GM23338 (cell line): ENCODE data around the gene RNF130. TPM values are rescaled to one million over a fixed set of nuclear protein-coding genes. Genes with fewer than 3 reads are reported as not detected.

Experiments used
- ATAC-seq: fragments of 200-7000 bp; cut with Tn5 transposase; 3 replicates; pipeline ENCODE4 v1.9.1; 2020
- DNase-seq: peaks from one replicate; pipeline ENCODE4 v3.0.0-alpha.2; 2015; ENCODE audit warnings: low spot score
- H2AFZ ChIP-seq: fragments of 200-600 bp; sonication (generic); 2 replicates; pipeline ENCODE4 v1.8.0; 2016; ENCODE audit warnings: antibody characterized with exemption, mild to moderate bottlenecking, moderate library complexity
- H3F3A ChIP-seq: fragments of 200-600 bp; sonication (generic); replicated peaks from 2 replicates; pipeline ENCODE4 v1.8.0; 2017; ENCODE audit warnings: antibody characterized with exemption, mixed run types, low read depth
- H3K27ac ChIP-seq: fragments of 200-600 bp; sonication (generic); 2 replicates; pipeline ENCODE4 v1.6.1; 2016; ENCODE audit warnings: low read depth
- H3K27me3 ChIP-seq: fragments of 200-600 bp; sonication (generic); 2 replicates; pipeline ENCODE4 v1.8.0; 2016; ENCODE audit warnings: mild to moderate bottlenecking, mixed run types, moderate library complexity; ENCODE audit not compliant: insufficient read depth
- H3K36me3 ChIP-seq: fragments of 200-600 bp; sonication (generic); 2 replicates; pipeline ENCODE4 v1.8.0; 2016; ENCODE audit warnings: mild to moderate bottlenecking; ENCODE audit not compliant: insufficient read depth
- H3K4me1 ChIP-seq: fragments of 200-600 bp; sonication (generic); 2 replicates; pipeline ENCODE4 v1.8.0; 2016; ENCODE audit warnings: mild to moderate bottlenecking, moderate library complexity; ENCODE audit not compliant: insufficient read depth
- H3K4me2 ChIP-seq: fragments of 200-600 bp; sonication (generic); 2 replicates; pipeline ENCODE4 v1.7.1; 2017; ENCODE audit warnings: mixed run types
- H3K4me3 ChIP-seq: fragments of 200-600 bp; sonication (generic); 2 replicates; pipeline ENCODE4 v1.6.1; 2016; ENCODE audit warnings: mixed run types
- H3K79me2 ChIP-seq: fragments of 200-600 bp; sonication (generic); replicated peaks from 2 replicates; pipeline ENCODE4 v1.8.0; 2017; ENCODE audit warnings: mild to moderate bottlenecking; ENCODE audit not compliant: insufficient read depth
- H3K9me2 ChIP-seq: fragments of 200-600 bp; sonication (generic); 2 replicates; pipeline ENCODE4 v1.8.0; 2017; ENCODE audit not compliant: insufficient read depth
- H4K20me1 ChIP-seq: fragments of 200-600 bp; sonication (generic); replicated peaks from 2 replicates; pipeline ENCODE4 v1.8.0; 2017; ENCODE audit warnings: mild to moderate bottlenecking; ENCODE audit not compliant: insufficient read depth
- H3K27ac Mint-ChIP-seq: 2 replicates; pipeline ENCODE4 v1.8.0; 2020; ENCODE audit warnings: inconsistent platforms, mild to moderate bottlenecking, moderate library complexity, mixed read lengths
- H3K27me3 Mint-ChIP-seq: 3 replicates; pipeline ENCODE4 v1.8.0; 2022; ENCODE audit warnings: low read depth, mild to moderate bottlenecking, moderate library complexity, mixed read lengths, inconsistent platforms; ENCODE audit not compliant: insufficient read depth, poor library complexity
- H3K36me3 Mint-ChIP-seq: 3 replicates; pipeline ENCODE4 v1.8.0; 2021; ENCODE audit warnings: low read depth, mild to moderate bottlenecking, inconsistent platforms, moderate library complexity, mixed read lengths
- H3K4me1 Mint-ChIP-seq: 3 replicates; pipeline ENCODE4 v1.8.0; 2020; ENCODE audit warnings: mild to moderate bottlenecking, inconsistent platforms, mixed read lengths
- H3K4me3 Mint-ChIP-seq: 3 replicates; pipeline ENCODE4 v1.8.0; 2021; ENCODE audit warnings: moderate library complexity, mild to moderate bottlenecking, inconsistent platforms, mixed read lengths
- H3K9me3 Mint-ChIP-seq: 3 replicates; pipeline ENCODE4 v1.8.0; 2020; ENCODE audit warnings: moderate library complexity, mild to moderate bottlenecking, inconsistent platforms, mixed read lengths
- CREB1 ChIP-seq: fragments of 250-450 bp; sonication (Bioruptor Pico); IDR thresholded peaks from 2 replicates; pipeline ENCODE4 v1.5.0; 2020; ENCODE audit warnings: low read depth, mild to moderate bottlenecking, moderate library complexity
- JUNB ChIP-seq: IDR thresholded peaks from one replicate; pipeline ENCODE4 v1.6.1; 2016; ENCODE audit warnings: antibody characterized with exemption; ENCODE audit not compliant: unreplicated experiment
- NANOG ChIP-seq: IDR thresholded peaks from 2 replicates; pipeline ENCODE4 v1.6.1; 2016; ENCODE audit warnings: antibody characterized with exemption, borderline replicate concordance
- POLR2AphosphoS5 ChIP-seq: IDR thresholded peaks from 2 replicates; pipeline ENCODE4 v1.6.1; 2016; ENCODE audit warnings: antibody characterized with exemption, low read depth
- STAT1 ChIP-seq: IDR thresholded peaks from one replicate; pipeline ENCODE4 v1.6.1; 2016; ENCODE audit warnings: antibody characterized with exemption; ENCODE audit not compliant: unreplicated experiment
- ZNF331 ChIP-seq: fragments of 250-450 bp; sonication (Bioruptor Pico); IDR thresholded peaks from 2 replicates; pipeline ENCODE4 v1.5.0; 2020; ENCODE audit warnings: low read depth, mild to moderate bottlenecking, moderate library complexity
- polyA plus RNA-seq: library from polyadenylated mRNA; unstranded; fragments of >200 nt; fragmentation: Nextera tagmentation; extraction: Ambion mirVana; gene quantifications from 2 replicates; pipeline ENCODE4 v1.2.1, GENCODE V29; 2016
- total RNA-seq: library from RNA; depleted of rRNA; stranded (reverse); fragments of >200 nt; shearing (Covaris generic); gene quantifications from 2 replicates; pipeline ENCODE4 v1.2.3, GENCODE V29; 2014
- TF ChIP-seq, protein P1 (sequence below): IDR thresholded peaks from one replicate; pipeline ENCODE4 v1.6.1; 2018; ENCODE audit warnings: antibody characterized with exemption; ENCODE audit not compliant: unreplicated experiment
- TF ChIP-seq, protein P2 (sequence below): IDR thresholded peaks from 2 replicates; pipeline ENCODE4 v1.6.1; 2016; ENCODE audit warnings: antibody characterized with exemption
- TF ChIP-seq, protein P3 (sequence below): fragments of 250-450 bp; sonication (Bioruptor Pico); IDR thresholded peaks from 2 replicates; pipeline ENCODE4 v1.5.0; 2020; ENCODE audit warnings: mild to moderate bottlenecking, moderate library complexity

Gene RNF130
- total and polyA plus RNA-seq, 2 experiments from 2014 or later = 60.1 to 97.3 TPM

- TF ChIP-seq NANOG (no peak), STAT1 (no peak), POLR2AphosphoS5 (no peak), CREB1 (CRISPR knock-in tag) (no peak)
- TF ChIP-seq, protein P1, sequence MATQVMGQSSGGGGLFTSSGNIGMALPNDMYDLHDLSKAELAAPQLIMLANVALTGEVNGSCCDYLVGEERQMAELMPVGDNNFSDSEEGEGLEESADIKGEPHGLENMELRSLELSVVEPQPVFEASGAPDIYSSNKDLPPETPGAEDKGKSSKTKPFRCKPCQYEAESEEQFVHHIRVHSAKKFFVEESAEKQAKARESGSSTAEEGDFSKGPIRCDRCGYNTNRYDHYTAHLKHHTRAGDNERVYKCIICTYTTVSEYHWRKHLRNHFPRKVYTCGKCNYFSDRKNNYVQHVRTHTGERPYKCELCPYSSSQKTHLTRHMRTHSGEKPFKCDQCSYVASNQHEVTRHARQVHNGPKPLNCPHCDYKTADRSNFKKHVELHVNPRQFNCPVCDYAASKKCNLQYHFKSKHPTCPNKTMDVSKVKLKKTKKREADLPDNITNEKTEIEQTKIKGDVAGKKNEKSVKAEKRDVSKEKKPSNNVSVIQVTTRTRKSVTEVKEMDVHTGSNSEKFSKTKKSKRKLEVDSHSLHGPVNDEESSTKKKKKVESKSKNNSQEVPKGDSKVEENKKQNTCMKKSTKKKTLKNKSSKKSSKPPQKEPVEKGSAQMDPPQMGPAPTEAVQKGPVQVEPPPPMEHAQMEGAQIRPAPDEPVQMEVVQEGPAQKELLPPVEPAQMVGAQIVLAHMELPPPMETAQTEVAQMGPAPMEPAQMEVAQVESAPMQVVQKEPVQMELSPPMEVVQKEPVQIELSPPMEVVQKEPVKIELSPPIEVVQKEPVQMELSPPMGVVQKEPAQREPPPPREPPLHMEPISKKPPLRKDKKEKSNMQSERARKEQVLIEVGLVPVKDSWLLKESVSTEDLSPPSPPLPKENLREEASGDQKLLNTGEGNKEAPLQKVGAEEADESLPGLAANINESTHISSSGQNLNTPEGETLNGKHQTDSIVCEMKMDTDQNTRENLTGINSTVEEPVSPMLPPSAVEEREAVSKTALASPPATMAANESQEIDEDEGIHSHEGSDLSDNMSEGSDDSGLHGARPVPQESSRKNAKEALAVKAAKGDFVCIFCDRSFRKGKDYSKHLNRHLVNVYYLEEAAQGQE = no peak
- TF ChIP-seq, protein P2, sequence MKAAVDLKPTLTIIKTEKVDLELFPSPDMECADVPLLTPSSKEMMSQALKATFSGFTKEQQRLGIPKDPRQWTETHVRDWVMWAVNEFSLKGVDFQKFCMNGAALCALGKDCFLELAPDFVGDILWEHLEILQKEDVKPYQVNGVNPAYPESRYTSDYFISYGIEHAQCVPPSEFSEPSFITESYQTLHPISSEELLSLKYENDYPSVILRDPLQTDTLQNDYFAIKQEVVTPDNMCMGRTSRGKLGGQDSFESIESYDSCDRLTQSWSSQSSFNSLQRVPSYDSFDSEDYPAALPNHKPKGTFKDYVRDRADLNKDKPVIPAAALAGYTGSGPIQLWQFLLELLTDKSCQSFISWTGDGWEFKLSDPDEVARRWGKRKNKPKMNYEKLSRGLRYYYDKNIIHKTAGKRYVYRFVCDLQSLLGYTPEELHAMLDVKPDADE = no peak
- ATAC-seq (no peak), DNase-seq (no peak)
- Mint-ChIP-seq H3K27me3 (peaks cover 2% of the 10 kb centered on the region), H3K27ac (no peak overlapping the region), H3K4me1 (peaks cover 12% of the 10 kb centered on the region), H3K4me3 (no peak overlapping the region), H3K9me3 (no peaks in the 10 kb centered on the region), H3K36me3 (peaks cover 8% of the 10 kb centered on the region; the same call in 2 of the 3 replicates)
- Histone ChIP-seq H3K4me1 (peaks cover 13% of the 10 kb centered on the region), H3F3A (no peaks in the 10 kb centered on the region; the same call in 1 of the 2 replicates), H2AFZ (no peak overlapping the region), H3K27ac (no peak overlapping the region), H4K20me1 (no peaks in the 10 kb centered on the region; the same call in 1 of the 2 replicates), H3K4me2 (no peak overlapping the region), H3K36me3 (no peaks in the 10 kb centered on the region), H3K79me2 (peaks cover 36% of the 10 kb centered on the region), H3K9me2 (no peaks in the 10 kb centered on the region), H3K4me3 (no peak overlapping the region), H3K27me3 (no peaks in the 10 kb centered on the region)
Observed at GRCh38 chr5:180010636-180011035, 60.9 kb downstream of the RNF130 start.

- peaks cover 2% of the 10 kb centered on the region for H3K27me3 Mint-ChIP-seq
- no peaks in the 10 kb centered on the region; the same call in 1 of the 2 replicates for H3F3A ChIP-seq
- no peak overlapping the region for H3K4me3 Mint-ChIP-seq
- H3K4me2 ChIP-seq = no peak overlapping the region
- H4K20me1 ChIP-seq = peaks cover 4% of the 10 kb centered on the region; the same call in 1 of the 2 replicates
- peaks cover 44% of the 10 kb centered on the region for H3K79me2 ChIP-seq
- no peak overlapping the region for H3K4me3 ChIP-seq
- H3K27ac ChIP-seq = no peak overlapping the region
- H3K27ac Mint-ChIP-seq = no peak overlapping the region
- H3K4me1 Mint-ChIP-seq = peaks cover 12% of the 10 kb centered on the region
- peaks cover 8% of the 10 kb centered on the region; the same call in 2 of the 3 replicates for H3K36me3 Mint-ChIP-seq
- ATAC-seq = no peak
- no peak for DNase-seq
- no peaks in the 10 kb centered on the region for H3K36me3 ChIP-seq
- H3K4me1 ChIP-seq = peaks cover 13% of the 10 kb centered on the region
- no peaks in the 10 kb centered on the region for H3K27me3 ChIP-seq
- no peak overlapping the region for H2AFZ ChIP-seq
- no peaks in the 10 kb centered on the region for H3K9me3 Mint-ChIP-seq
- H3K9me2 ChIP-seq = no peaks in the 10 kb centered on the region
- no peak for TF ChIP-seq POLR2AphosphoS5
- TF ChIP-seq, protein P3, sequence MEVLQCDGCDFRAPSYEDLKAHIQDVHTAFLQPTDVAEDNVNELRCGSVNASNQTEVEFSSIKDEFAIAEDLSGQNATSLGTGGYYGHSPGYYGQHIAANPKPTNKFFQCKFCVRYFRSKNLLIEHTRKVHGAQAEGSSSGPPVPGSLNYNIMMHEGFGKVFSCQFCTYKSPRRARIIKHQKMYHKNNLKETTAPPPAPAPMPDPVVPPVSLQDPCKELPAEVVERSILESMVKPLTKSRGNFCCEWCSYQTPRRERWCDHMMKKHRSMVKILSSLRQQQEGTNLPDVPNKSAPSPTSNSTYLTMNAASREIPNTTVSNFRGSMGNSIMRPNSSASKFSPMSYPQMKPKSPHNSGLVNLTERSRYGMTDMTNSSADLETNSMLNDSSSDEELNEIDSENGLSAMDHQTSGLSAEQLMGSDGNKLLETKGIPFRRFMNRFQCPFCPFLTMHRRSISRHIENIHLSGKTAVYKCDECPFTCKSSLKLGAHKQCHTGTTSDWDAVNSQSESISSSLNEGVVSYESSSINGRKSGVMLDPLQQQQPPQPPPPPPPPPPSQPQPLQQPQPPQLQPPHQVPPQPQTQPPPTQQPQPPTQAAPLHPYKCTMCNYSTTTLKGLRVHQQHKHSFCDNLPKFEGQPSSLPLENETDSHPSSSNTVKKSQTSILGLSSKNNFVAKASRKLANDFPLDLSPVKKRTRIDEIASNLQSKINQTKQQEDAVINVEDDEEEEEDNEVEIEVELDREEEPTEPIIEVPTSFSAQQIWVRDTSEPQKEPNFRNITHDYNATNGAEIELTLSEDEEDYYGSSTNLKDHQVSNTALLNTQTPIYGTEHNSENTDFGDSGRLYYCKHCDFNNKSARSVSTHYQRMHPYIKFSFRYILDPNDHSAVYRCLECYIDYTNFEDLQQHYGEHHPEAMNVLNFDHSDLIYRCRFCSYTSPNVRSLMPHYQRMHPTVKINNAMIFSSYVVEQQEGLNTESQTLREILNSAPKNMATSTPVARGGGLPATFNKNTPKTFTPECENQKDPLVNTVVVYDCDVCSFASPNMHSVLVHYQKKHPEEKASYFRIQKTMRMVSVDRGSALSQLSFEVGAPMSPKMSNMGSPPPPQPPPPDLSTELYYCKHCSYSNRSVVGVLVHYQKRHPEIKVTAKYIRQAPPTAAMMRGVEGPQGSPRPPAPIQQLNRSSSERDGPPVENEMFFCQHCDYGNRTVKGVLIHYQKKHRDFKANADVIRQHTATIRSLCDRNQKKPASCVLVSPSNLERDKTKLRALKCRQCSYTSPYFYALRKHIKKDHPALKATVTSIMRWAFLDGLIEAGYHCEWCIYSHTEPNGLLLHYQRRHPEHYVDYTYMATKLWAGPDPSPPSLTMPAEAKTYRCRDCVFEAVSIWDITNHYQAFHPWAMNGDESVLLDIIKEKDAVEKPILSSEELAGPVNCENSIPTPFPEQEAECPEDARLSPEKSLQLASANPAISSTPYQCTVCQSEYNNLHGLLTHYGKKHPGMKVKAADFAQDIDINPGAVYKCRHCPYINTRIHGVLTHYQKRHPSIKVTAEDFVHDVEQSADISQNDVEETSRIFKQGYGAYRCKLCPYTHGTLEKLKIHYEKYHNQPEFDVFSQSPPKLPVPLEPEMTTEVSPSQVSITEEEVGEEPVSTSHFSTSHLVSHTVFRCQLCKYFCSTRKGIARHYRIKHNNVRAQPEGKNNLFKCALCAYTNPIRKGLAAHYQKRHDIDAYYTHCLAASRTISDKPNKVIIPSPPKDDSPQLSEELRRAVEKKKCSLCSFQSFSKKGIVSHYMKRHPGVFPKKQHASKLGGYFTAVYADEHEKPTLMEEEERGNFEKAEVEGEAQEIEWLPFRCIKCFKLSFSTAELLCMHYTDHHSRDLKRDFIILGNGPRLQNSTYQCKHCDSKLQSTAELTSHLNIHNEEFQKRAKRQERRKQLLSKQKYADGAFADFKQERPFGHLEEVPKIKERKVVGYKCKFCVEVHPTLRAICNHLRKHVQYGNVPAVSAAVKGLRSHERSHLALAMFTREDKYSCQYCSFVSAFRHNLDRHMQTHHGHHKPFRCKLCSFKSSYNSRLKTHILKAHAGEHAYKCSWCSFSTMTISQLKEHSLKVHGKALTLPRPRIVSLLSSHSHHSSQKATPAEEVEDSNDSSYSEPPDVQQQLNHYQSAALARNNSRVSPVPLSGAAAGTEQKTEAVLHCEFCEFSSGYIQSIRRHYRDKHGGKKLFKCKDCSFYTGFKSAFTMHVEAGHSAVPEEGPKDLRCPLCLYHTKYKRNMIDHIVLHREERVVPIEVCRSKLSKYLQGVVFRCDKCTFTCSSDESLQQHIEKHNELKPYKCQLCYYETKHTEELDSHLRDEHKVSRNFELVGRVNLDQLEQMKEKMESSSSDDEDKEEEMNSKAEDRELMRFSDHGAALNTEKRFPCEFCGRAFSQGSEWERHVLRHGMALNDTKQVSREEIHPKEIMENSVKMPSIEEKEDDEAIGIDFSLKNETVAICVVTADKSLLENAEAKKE (CRISPR knock-in tag) = no peak
- no peak for TF ChIP-seq JUNB
- TF ChIP-seq ZNF331 (CRISPR knock-in tag) = no peak
- no peak for TF ChIP-seq STAT1
Observed at GRCh38 chr5:180009581-180009980, 62.0 kb downstream of the RNF130 start.
